GM19372 (cell line): Measurements from ENCODE around the gene AHNAK.
"Not testable (repeated sequence)": the region's sequence is repeated elsewhere in the genome, so short reads cannot be mapped to it uniquely, and the experiment has no call there.

Experiments used
- ATAC-seq: cut with Tn5 transposase; IDR thresholded peaks from one replicate; pipeline ENCODE4 v1.9.1; 2021; ENCODE audit warnings: mild to moderate bottlenecking, low read depth, moderate library complexity; ENCODE audit not compliant: unreplicated experiment

The AHNAK gene

GRCh38 chr11:62471603-62472002, 75.0 kb downstream of the AHNAK start:
- no peak for ATAC-seq

- ATAC-seq = no peak
Measured at GRCh38 chr11:62468577-62468976, 78.0 kb downstream of the AHNAK start.

- ATAC-seq = no peak
Measured at GRCh38 chr11:62466444-62466843, 80.2 kb downstream of the AHNAK start.

- ATAC-seq = no peak
Measured at GRCh38 chr11:62464655-62465054, 82.0 kb downstream of the AHNAK start.

- ATAC-seq = no peak
Measured at GRCh38 chr11:62463121-62463542, 83.5 kb downstream of the AHNAK start.

- ATAC-seq = no peak
Measured at GRCh38 chr11:62462508-62462892, 84.1 kb downstream of the AHNAK start.

GRCh38 chr11:62461740-62462507, 84.7 kb downstream of the AHNAK start:
- no peak for ATAC-seq

- no peak for ATAC-seq
Measured at GRCh38 chr11:62459080-62459479, 87.5 kb downstream of the AHNAK start.

- no peak for ATAC-seq
Measured at GRCh38 chr11:62458212-62459002, 88.2 kb downstream of the AHNAK start.

- no peak for ATAC-seq
Measured at GRCh38 chr11:62457478-62457877, 89.1 kb downstream of the AHNAK start.

GRCh38 chr11:62456630-62457029, 90.0 kb downstream of the AHNAK start:
- ATAC-seq = no peak

- ATAC-seq = no peak
Measured at GRCh38 chr11:62452839-62453468, 93.7 kb downstream of the AHNAK start.

GRCh38 chr11:62452261-62452660, 94.3 kb downstream of the AHNAK start:
- ATAC-seq = no peak

- no peak for ATAC-seq
Measured at GRCh38 chr11:62451241-62451621, 95.4 kb downstream of the AHNAK start.

- ATAC-seq = no peak
Measured at GRCh38 chr11:62450543-62451240, 95.9 kb downstream of the AHNAK start.

- ATAC-seq = not testable (repeated sequence)
Measured at GRCh38 chr11:62449912-62450311, 96.7 kb downstream of the AHNAK start.

- no peak for ATAC-seq
Measured at GRCh38 chr11:62449451-62449851, 97.2 kb downstream of the AHNAK start.

GRCh38 chr11:62446091-62446490, 100.5 kb downstream of the AHNAK start:
- ATAC-seq = no peak

- ATAC-seq = no peak
Measured at GRCh38 chr11:62445314-62445740, 101.3 kb downstream of the AHNAK start.

GRCh38 chr11:62444835-62445234, 101.8 kb downstream of the AHNAK start:
- ATAC-seq = no peak
